Measurements from ENCODE around the gene RABGAP1L.
"Not testable (repeated sequence)": the region's sequence is repeated elsewhere in the genome, so short reads cannot be mapped to it uniquely, and the experiment has no call there.

Gene RABGAP1L

DNA sequence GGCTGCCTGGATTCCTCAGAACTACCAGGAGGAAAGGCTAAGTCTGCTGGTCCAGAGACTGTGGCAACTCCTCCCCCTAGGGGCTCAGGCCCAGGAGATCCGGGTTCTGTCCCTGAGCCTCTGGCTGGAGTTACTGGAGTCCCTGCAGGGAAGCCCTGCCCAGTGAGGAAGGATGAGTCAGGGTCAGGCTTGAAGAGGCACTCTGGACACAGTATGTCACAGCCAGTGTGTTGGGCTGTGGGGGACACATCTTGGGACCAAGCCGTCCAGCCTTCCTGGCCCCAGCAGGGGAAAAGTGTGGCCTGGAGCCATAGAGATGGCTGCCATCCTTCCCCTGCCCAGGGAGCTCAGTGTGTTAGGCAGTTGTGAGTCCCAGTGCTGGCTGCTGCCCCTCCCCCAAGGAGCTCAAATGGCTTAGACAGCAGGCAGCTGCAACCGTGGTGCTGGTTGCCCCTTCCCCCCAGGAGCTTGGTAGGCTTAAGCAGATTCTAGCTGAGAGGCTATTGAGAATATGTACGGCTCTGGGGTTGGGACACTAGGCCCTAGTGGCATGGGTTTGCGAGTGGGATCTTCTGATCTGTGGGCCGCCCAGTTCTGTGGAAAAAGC lies 28.2 kb upstream of the RABGAP1L start:
- Histone ChIP-seq H3K27ac (ENCODE audit: low read depth, low read length, severe bottlenecking) (no peak overlapping the region), H3K4me1 (ENCODE audit: control insufficient read depth, insufficient read depth, low read length, poor library complexity, severe bottlenecking) (peaks cover 10% of the 10 kb centered on the region), H3K9me3 (ENCODE audit: control insufficient read depth, low read length) (no peaks in the 10 kb centered on the region), H3K4me3 (ENCODE audit: extremely low read depth, insufficient read depth, low read length, poor library complexity, severe bottlenecking) (no peak overlapping the region), H3K36me3 (ENCODE audit: control insufficient read depth, insufficient read depth, low read length) (no peaks in the 10 kb centered on the region)
- 66 to 84% methylated on average over 5 of the region's 6 CpGs for whole genome bisulfite sequencing, 2 experiments (ENCODE audit: insufficient coverage in 2 of 2)

DNA sequence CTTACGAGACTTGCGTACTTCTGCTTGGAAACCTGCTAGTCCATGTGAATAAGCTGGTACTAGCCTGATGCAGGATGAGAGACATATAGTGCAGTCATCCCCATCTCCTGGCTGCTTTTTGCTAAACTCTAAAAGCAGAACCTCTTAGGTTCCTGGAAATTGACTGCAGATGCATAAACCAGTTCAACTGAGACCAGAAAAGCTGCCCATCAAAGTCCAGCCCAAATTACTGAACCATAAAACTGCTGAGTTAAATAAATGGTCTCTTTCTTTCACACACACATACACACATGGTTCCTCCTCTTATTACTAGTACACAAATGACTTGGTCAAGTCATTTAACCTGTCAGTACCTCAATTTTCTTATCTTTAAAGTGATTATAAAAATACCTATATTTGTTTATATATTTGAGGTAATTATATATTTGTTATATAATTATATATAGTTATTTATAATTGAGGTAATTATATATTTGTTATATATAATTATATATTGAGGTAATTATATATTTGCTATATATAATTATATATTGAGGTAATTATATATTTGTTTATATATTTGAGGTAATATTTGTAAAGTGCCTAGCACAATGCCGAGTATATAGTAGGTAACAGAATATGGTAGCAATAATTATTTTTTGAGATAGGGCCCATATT lies 25.2 kb upstream of the RABGAP1L start:
- 95 to 100% methylated on average over 2 of the region's 3 CpGs for WGBS, 2 experiments (ENCODE audit: insufficient coverage in 2 of 2)
- no peaks in the 10 kb centered on the region for H3K36me3 ChIP-seq (ENCODE audit: control insufficient read depth, insufficient read depth, low read length)
- H3K9me3 ChIP-seq (ENCODE audit: control insufficient read depth, low read length): no peaks in the 10 kb centered on the region
- no peak overlapping the region for H3K27ac ChIP-seq (ENCODE audit: low read depth, low read length, severe bottlenecking)
- H3K4me1 ChIP-seq (ENCODE audit: control insufficient read depth, insufficient read depth, low read length, poor library complexity, severe bottlenecking): peaks cover 10% of the 10 kb centered on the region
- H3K4me3 ChIP-seq (ENCODE audit: extremely low read depth, insufficient read depth, low read length, poor library complexity, severe bottlenecking): no peak overlapping the region

DNA sequence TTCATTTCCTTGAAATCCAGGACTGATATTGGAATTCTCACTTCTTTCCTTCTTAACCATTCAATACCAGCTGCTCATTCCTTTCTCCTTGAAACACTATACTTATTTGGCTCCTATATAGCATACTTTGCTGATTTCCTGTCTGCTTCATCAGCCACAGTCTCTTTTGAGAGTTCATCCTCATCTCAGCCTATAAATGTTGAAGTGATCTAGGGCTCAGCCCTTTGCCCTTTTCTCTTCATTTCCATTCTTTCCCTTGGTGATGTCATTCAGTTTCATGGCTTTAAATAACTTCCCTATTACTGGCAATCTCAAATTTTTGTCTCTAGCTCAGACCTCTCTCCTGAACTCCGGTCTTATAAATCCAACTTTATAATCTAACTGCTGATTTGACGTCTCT lies 24.1 kb upstream of the RABGAP1L start:
- Histone ChIP-seq H3K27ac (ENCODE audit: low read depth, low read length, severe bottlenecking) (no peak overlapping the region), H3K4me3 (ENCODE audit: extremely low read depth, insufficient read depth, low read length, poor library complexity, severe bottlenecking) (no peak overlapping the region), H3K4me1 (ENCODE audit: control insufficient read depth, insufficient read depth, low read length, poor library complexity, severe bottlenecking) (peaks cover 10% of the 10 kb centered on the region), H3K36me3 (ENCODE audit: control insufficient read depth, insufficient read depth, low read length) (no peaks in the 10 kb centered on the region), H3K9me3 (ENCODE audit: control insufficient read depth, low read length) (no peaks in the 10 kb centered on the region)
- WGBS, 2 experiments (ENCODE audit: insufficient coverage in 2 of 2): 71 to 83% methylated on average over 1 to 2 of the region's 2 CpGs

DNA sequence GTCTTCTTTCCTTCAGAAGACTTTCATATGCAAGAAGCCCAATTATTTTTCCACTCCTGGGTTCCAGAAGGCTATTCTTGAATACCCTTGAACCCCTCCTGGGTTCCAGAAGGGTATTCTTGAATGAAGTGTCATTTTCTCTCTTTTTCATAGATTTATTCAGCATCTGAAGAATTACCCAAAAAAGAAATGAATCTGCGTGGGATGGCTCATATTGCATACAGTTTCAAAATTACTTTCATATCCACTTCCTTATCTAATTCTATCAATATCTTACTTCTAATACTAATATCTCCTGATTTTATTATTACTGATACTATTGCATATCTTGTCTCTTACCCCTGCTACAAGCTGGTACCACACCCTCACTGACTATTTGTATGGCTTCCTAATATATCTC lies 22.6 kb upstream of the RABGAP1L start:
- no peak overlapping the region for H3K4me3 ChIP-seq (ENCODE audit: extremely low read depth, insufficient read depth, low read length, poor library complexity, severe bottlenecking)
- H3K4me1 ChIP-seq (ENCODE audit: control insufficient read depth, insufficient read depth, low read length, poor library complexity, severe bottlenecking): no peaks in the 10 kb centered on the region
- WGBS, 2 experiments (ENCODE audit: insufficient coverage in 2 of 2): 80 to 100% methylated on average over 1 of the region's 1 CpG
- H3K36me3 ChIP-seq (ENCODE audit: control insufficient read depth, insufficient read depth, low read length): no peaks in the 10 kb centered on the region
- H3K9me3 ChIP-seq (ENCODE audit: control insufficient read depth, low read length): no peaks in the 10 kb centered on the region
- H3K27ac ChIP-seq (ENCODE audit: low read depth, low read length, severe bottlenecking): no peak overlapping the region

DNA sequence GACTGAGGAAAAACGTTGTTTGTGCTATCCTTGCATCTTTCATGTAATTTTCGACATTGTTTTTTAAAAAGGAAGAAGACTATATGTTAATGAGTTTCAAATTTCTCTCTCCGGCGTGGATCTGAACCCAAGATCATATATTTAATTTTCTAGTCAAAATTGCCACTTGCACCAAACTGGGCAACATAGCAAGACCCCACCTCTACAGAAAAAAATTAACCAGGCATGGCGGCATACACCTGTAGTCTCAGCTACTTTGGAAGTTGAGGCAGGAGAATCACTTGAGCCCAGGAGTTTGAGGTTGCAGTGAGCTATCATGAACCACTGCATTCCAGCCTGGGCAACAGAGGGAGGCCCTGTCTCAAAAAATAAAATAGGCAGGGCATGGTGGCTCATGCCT lies 16.5 kb upstream of the RABGAP1L start:
- no peaks in the 10 kb centered on the region for H3K4me1 ChIP-seq (ENCODE audit: control insufficient read depth, insufficient read depth, low read length, poor library complexity, severe bottlenecking)
- no peaks in the 10 kb centered on the region for H3K9me3 ChIP-seq (ENCODE audit: control insufficient read depth, low read length)
- H3K36me3 ChIP-seq (ENCODE audit: control insufficient read depth, insufficient read depth, low read length): no peaks in the 10 kb centered on the region
- no peak overlapping the region for H3K4me3 ChIP-seq (ENCODE audit: extremely low read depth, insufficient read depth, low read length, poor library complexity, severe bottlenecking)
- H3K27ac ChIP-seq (ENCODE audit: low read depth, low read length, severe bottlenecking): no peak overlapping the region
- 93 to 100% methylated on average over 1 to 3 of the region's 5 CpGs for WGBS, 2 experiments (ENCODE audit: insufficient coverage in 2 of 2)

DNA sequence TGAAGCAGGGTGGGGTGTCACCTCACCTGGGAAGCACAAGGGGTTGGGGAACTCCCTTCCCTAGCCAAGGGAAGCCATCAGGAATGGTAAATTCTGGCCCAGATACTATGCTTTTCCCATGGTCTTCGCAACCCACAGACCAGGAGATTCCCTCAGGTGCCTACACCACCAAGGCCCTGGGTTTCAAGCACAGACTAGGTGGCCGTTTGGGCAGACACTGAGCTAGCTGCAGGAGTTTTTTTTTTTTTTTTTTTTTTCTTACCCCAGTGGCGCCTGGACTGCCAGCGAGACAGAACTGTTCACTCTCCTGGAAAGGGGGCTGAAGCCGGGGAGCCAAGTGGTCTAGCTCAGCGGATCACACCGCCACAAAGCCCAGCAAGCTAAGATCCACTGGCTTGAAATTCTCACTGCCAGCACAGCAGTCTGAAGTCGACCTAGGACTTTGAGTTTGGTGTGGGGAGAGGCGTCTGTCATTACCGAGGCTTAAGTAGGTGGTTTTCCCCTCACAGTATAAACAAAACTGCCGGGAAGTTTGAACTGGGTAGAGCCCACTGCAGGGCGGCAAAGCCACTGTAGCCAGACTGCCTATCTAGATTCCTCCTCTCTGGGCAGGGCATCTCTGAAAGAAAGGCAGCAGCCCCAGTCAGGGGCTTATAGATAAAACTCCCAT lies 15.5 kb upstream of the RABGAP1L start:
- not testable (repeated sequence) for H3K4me1 ChIP-seq (ENCODE audit: control insufficient read depth, insufficient read depth, low read length, poor library complexity, severe bottlenecking); H3K36me3 ChIP-seq (ENCODE audit: control insufficient read depth, insufficient read depth, low read length); H3K27ac ChIP-seq (ENCODE audit: low read depth, low read length, severe bottlenecking); H3K4me3 ChIP-seq (ENCODE audit: extremely low read depth, insufficient read depth, low read length, poor library complexity, severe bottlenecking); H3K9me3 ChIP-seq (ENCODE audit: control insufficient read depth, low read length)
- 91 to 100% methylated on average over 2 to 8 of the region's 12 CpGs for WGBS, 2 experiments (ENCODE audit: insufficient coverage in 2 of 2)

DNA sequence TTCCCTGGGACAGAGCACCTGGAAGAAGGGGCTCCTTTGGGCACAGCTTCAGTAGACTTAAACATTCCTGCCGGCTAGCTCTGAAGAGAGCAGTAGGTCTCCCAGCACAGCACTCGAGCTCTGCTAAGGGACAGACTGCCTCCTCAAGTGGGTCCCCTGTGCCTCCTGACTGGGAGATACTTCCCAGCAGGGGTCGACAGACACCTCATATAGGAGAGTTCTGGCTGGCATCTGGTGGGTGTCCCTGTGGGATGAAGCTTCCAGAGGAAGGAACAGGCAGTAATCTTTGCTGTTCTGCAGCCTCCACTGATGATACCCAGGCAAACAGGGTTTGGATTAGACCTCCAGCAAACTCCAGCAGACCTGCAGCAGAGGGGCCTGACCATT lies 14.9 kb upstream of the RABGAP1L start:
- H3K9me3 ChIP-seq (ENCODE audit: control insufficient read depth, low read length); H3K4me1 ChIP-seq (ENCODE audit: control insufficient read depth, insufficient read depth, low read length, poor library complexity, severe bottlenecking); H3K4me3 ChIP-seq (ENCODE audit: extremely low read depth, insufficient read depth, low read length, poor library complexity, severe bottlenecking); H3K27ac ChIP-seq (ENCODE audit: low read depth, low read length, severe bottlenecking); H3K36me3 ChIP-seq (ENCODE audit: control insufficient read depth, insufficient read depth, low read length): not testable (repeated sequence)
- WGBS, 2 experiments (ENCODE audit: insufficient coverage in 2 of 2): 75% methylated on average over 3 of the region's 3 CpGs; no CpG with 5 or more reads in 1 of the 2 experiments

DNA sequence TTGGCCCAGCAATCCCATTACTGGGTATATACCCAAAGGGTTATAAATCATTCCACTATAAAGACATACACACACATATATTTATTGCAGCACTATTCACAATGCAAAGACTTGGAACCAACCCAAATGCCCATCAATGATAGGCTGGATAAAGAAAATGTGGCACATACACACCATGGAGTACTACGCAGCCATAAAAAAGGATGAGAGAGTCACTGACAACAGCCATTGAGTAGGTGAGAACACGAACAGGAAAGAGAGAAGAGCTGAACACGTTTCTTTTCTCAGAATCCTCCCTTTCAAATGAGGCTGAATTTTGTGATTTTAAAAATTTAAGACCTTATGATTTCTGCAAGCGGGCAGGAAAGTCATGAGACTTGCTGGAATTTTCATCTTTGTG lies 10.1 kb upstream of the RABGAP1L start:
- Histone ChIP-seq H3K27ac (ENCODE audit: low read depth, low read length, severe bottlenecking) (no peak overlapping the region), H3K4me3 (ENCODE audit: extremely low read depth, insufficient read depth, low read length, poor library complexity, severe bottlenecking) (no peak overlapping the region), H3K4me1 (ENCODE audit: control insufficient read depth, insufficient read depth, low read length, poor library complexity, severe bottlenecking) (peaks cover 6% of the 10 kb centered on the region), H3K9me3 (ENCODE audit: control insufficient read depth, low read length) (no peaks in the 10 kb centered on the region), H3K36me3 (ENCODE audit: control insufficient read depth, insufficient read depth, low read length) (no peaks in the 10 kb centered on the region)
- WGBS, 2 experiments (ENCODE audit: insufficient coverage in 2 of 2): 20 to 60% methylated on average over 1 to 3 of the region's 4 CpGs

DNA sequence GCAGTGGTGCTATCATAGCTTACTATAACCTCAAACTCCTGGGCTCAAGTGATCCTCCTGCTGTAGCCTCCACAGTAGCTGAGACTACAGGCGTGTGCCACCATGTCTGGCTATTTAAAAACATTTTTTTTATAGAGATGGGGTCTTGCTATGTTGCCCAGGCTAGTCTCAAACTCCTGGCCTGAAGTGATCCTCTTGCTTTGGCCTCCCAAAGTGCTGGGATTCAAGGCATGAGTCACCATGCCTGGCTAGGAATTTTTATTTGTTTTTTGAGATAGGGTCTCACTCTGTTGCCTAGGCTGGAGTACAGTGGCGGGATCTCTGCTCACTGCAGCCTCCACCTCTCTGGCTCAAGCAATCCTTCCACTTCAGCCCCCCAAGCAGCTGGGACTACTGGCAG lies 8.8 kb upstream of the RABGAP1L start:
- H3K27ac ChIP-seq (ENCODE audit: low read depth, low read length, severe bottlenecking): no peak overlapping the region
- WGBS, 2 experiments (ENCODE audit: insufficient coverage in 2 of 2): no CpG with 5 or more reads among the region's 2 CpGs
- H3K9me3 ChIP-seq (ENCODE audit: control insufficient read depth, low read length): no peaks in the 10 kb centered on the region
- peaks cover 6% of the 10 kb centered on the region for H3K4me1 ChIP-seq (ENCODE audit: control insufficient read depth, insufficient read depth, low read length, poor library complexity, severe bottlenecking)
- no peaks in the 10 kb centered on the region for H3K36me3 ChIP-seq (ENCODE audit: control insufficient read depth, insufficient read depth, low read length)
- H3K4me3 ChIP-seq (ENCODE audit: extremely low read depth, insufficient read depth, low read length, poor library complexity, severe bottlenecking): no peak overlapping the region

DNA sequence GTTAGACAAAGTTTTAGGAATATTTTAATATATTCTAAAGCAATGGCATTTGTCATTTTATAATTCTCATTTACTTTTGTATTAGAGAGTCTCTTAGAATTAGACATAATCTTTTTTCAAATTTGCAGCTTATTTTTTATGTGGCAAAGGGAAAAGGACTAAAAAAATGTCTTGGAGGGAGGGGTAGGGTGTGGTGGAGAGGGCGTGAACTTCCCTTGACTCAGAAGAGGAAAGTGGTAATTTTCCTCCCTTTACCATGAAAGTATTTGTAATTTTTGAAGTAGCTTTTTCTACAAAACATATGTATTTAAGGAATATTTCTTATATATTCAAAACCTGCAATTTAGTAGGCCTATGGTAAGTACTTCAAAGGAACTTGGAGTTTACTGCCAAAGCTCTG lies 6.9 kb upstream of the RABGAP1L start:
- H3K36me3 ChIP-seq (ENCODE audit: control insufficient read depth, insufficient read depth, low read length): no peaks in the 10 kb centered on the region
- peaks cover 6% of the 10 kb centered on the region for H3K4me1 ChIP-seq (ENCODE audit: control insufficient read depth, insufficient read depth, low read length, poor library complexity, severe bottlenecking)
- H3K4me3 ChIP-seq (ENCODE audit: extremely low read depth, insufficient read depth, low read length, poor library complexity, severe bottlenecking): no peak overlapping the region
- no peak overlapping the region for H3K27ac ChIP-seq (ENCODE audit: low read depth, low read length, severe bottlenecking)
- no CpG with 5 or more reads among the region's 1 CpG for WGBS, 2 experiments (ENCODE audit: insufficient coverage in 2 of 2)
- no peaks in the 10 kb centered on the region for H3K9me3 ChIP-seq (ENCODE audit: control insufficient read depth, low read length)
